HG03103 (cell line): Measurements from ENCODE around the gene PSMD12.
"Not testable (repeated sequence)": the region's sequence is repeated elsewhere in the genome, so short reads cannot be mapped to it uniquely, and the experiment has no call there.

Experiments
- ATAC-seq: cut with Tn5 transposase; IDR thresholded peaks from one replicate; pipeline ENCODE4 v1.9.1; 2021; ENCODE audit warnings: low read depth; ENCODE audit not compliant: unreplicated experiment

PSMD12 gene

GRCh38 chr17:67366193-67367157, at the start of gene PSMD12:
Gene PSMD12, minus strand, starts transcription at chr17:67366577. Its CDS starts 58 bp downstream, at chr17:67366519.
- ATAC-seq: peak; percentile 86

- no peak for ATAC-seq
Observed at GRCh38 chr17:67415291-67415690, 48.9 kb upstream of the PSMD12 start.

GRCh38 chr17:67414559-67414958, 48.2 kb upstream of the PSMD12 start:
- no peak for ATAC-seq

- no peak for ATAC-seq
Observed at GRCh38 chr17:67414130-67414529, 47.8 kb upstream of the PSMD12 start.

- no peak for ATAC-seq
Observed at GRCh38 chr17:67413388-67413787, 47.0 kb upstream of the PSMD12 start.

- ATAC-seq: no peak
Observed at GRCh38 chr17:67412941-67413340, 46.6 kb upstream of the PSMD12 start.

GRCh38 chr17:67412032-67412431, 45.7 kb upstream of the PSMD12 start:
- ATAC-seq: no peak

GRCh38 chr17:67411397-67411796, 45.0 kb upstream of the PSMD12 start:
- no peak for ATAC-seq

- not testable (repeated sequence) for ATAC-seq
Observed at GRCh38 chr17:67408455-67408830, 42.1 kb upstream of the PSMD12 start.

GRCh38 chr17:67403483-67403882, 37.1 kb upstream of the PSMD12 start:
- no peak for ATAC-seq

- no peak for ATAC-seq
Observed at GRCh38 chr17:67403065-67403464, 36.7 kb upstream of the PSMD12 start.

- ATAC-seq: no peak
Observed at GRCh38 chr17:67401598-67402504, 35.5 kb upstream of the PSMD12 start.

GRCh38 chr17:67401106-67401505, 34.7 kb upstream of the PSMD12 start:
- ATAC-seq: no peak

- ATAC-seq: no peak
Observed at GRCh38 chr17:67400193-67400592, 33.8 kb upstream of the PSMD12 start.

- ATAC-seq: no peak
Observed at GRCh38 chr17:67399676-67400075, 33.3 kb upstream of the PSMD12 start.

GRCh38 chr17:67393809-67394397, 27.5 kb upstream of the PSMD12 start:
- no peak for ATAC-seq

- ATAC-seq: no peak
Observed at GRCh38 chr17:67392111-67392510, 25.7 kb upstream of the PSMD12 start.

- ATAC-seq: peak; percentile 79
Observed at GRCh38 chr17:67390646-67391361, 24.4 kb upstream of the PSMD12 start.

GRCh38 chr17:67390006-67390645, 23.7 kb upstream of the PSMD12 start:
- no peak for ATAC-seq

GRCh38 chr17:67388986-67389385, 22.6 kb upstream of the PSMD12 start:
- ATAC-seq: no peak
